Measurements from ENCODE around the gene RANBP9. TPM values are rescaled to one million over a fixed set of nuclear protein-coding genes. Genes with fewer than 3 reads are reported as not detected.

RANBP9 gene
- total RNA-seq, 1 donor from 2014 or later, result 42.1 TPM

GRCh38 chr6:13711324-13711732, 307 bp downstream of the RANBP9 start:
- Histone ChIP-seq H3K27me3 (ENCODE audit: insufficient read depth, low read length) (no peaks in the 10 kb centered on the region), H3K4me3 (ENCODE audit: insufficient read depth, low read depth, low read length) (peak overlapping the region; percentile 75), H3K27ac (ENCODE audit: low read depth, low read length) (peak overlapping the region; percentile 81), H3K4me1 (ENCODE audit: insufficient read depth, low read length) (peaks cover 20% of the 10 kb centered on the region), H4K20me1 (ENCODE audit: insufficient read depth, low read length) (peaks cover 37% of the 10 kb centered on the region), H3K9ac (ENCODE audit: low read length) (peak overlapping the region; percentile 92), H3K9me3 (ENCODE audit: insufficient read depth, low read depth, low read length) (no peaks in the 10 kb centered on the region), H3K79me2 (ENCODE audit: insufficient read depth, low read length) (peaks cover 46% of the 10 kb centered on the region), H3K4me2 (ENCODE audit: low read length) (peak overlapping the region; percentile 44), H2AFZ (ENCODE audit: low read depth, low read length) (peak overlapping the region; percentile 18), H3K36me3 (ENCODE audit: insufficient read depth, low read length) (no peaks in the 10 kb centered on the region)
- Mint-ChIP-seq H3K9me3 (ENCODE audit: unreplicated experiment) (peaks cover 3% of the 10 kb centered on the region), H3K27me3 (ENCODE audit: low read depth, unreplicated experiment) (no peaks in the 10 kb centered on the region), H3K36me3 (ENCODE audit: low read depth, unreplicated experiment) (peaks cover 1% of the 10 kb centered on the region), H3K4me1 (ENCODE audit: low read depth, unreplicated experiment) (peaks cover 12% of the 10 kb centered on the region), H3K27ac (ENCODE audit: unreplicated experiment) (no peak overlapping the region), H3K4me3 (ENCODE audit: unreplicated experiment) (no peak overlapping the region)
- no peak for TF ChIP-seq CTCF (IDR thresholded peaks at IDR 0.05; ENCODE audit: insufficient read depth, low read depth, low read length)
- TF ChIP-seq EZH2 (IDR thresholded peaks at IDR 0.05; ENCODE audit: insufficient read depth, low read length), result no peak
- DNase-seq (ENCODE audit: low read depth) (peak; percentile 39), FAIRE-seq (no peak)

GRCh38 chr6:13710552-13711323, 897 bp downstream of the RANBP9 start:
- peak overlapping the region; percentile 92 for H3K4me2 ChIP-seq (ENCODE audit: low read length)
- peak overlapping the region; percentile 77 for H3K4me3 ChIP-seq (ENCODE audit: insufficient read depth, low read depth, low read length)
- H3K79me2 ChIP-seq (ENCODE audit: insufficient read depth, low read length), result peaks cover 52% of the 10 kb centered on the region
- H3K4me1 ChIP-seq (ENCODE audit: insufficient read depth, low read length), result peaks cover 20% of the 10 kb centered on the region
- H3K27me3 Mint-ChIP-seq (ENCODE audit: low read depth, unreplicated experiment), result no peaks in the 10 kb centered on the region
- H3K27ac ChIP-seq (ENCODE audit: low read depth, low read length), result peak overlapping the region; percentile 67
- H3K9ac ChIP-seq (ENCODE audit: low read length), result peak overlapping the region; percentile 92
- H4K20me1 ChIP-seq (ENCODE audit: insufficient read depth, low read length), result peaks cover 37% of the 10 kb centered on the region
- TF ChIP-seq CTCF (IDR thresholded peaks at IDR 0.05; ENCODE audit: insufficient read depth, low read depth, low read length) (no peak), EZH2 (IDR thresholded peaks at IDR 0.05; ENCODE audit: insufficient read depth, low read length) (no peak)
- H3K36me3 ChIP-seq (ENCODE audit: insufficient read depth, low read length), result no peaks in the 10 kb centered on the region
- FAIRE-seq, result no peak
- H2AFZ ChIP-seq (ENCODE audit: low read depth, low read length), result peak overlapping the region; percentile 55
- H3K27ac Mint-ChIP-seq (ENCODE audit: unreplicated experiment), result peak overlapping the region; percentile 83
- H3K9me3 ChIP-seq (ENCODE audit: insufficient read depth, low read depth, low read length), result no peaks in the 10 kb centered on the region
- no peaks in the 10 kb centered on the region for H3K36me3 Mint-ChIP-seq (ENCODE audit: low read depth, unreplicated experiment)
- peak overlapping the region; percentile 99 for H3K4me3 Mint-ChIP-seq (ENCODE audit: unreplicated experiment)
- H3K9me3 Mint-ChIP-seq (ENCODE audit: unreplicated experiment), result no peaks in the 10 kb centered on the region
- peaks cover 12% of the 10 kb centered on the region for H3K4me1 Mint-ChIP-seq (ENCODE audit: low read depth, unreplicated experiment)
- DNase-seq (ENCODE audit: low read depth), result no peak
- no peaks in the 10 kb centered on the region for H3K27me3 ChIP-seq (ENCODE audit: insufficient read depth, low read length)
